Peyer's patch (tissue), 4 donors: Measurements from ENCODE around the gene SNIP1.

Experiments
- CTCF ChIP-seq, 6 experiments: fragments of 450-650 bp in 4 of 6; fragments of 200-600 bp in 2 of 6; sonication (generic) in 1 of 6; IDR thresholded peaks; one replicate each; pipeline ENCODE4 v1.5.1; 2017 to 2019; ENCODE audit warnings: antibody characterized with exemption in 6 of 6, mild to moderate bottlenecking in 3 of 6, moderate library complexity in 1 of 6
- POLR2A ChIP-seq, 2 donors: fragments of 450-650 bp; IDR thresholded peaks; one replicate each; pipeline ENCODE4 v1.5.1; 2017; ENCODE audit warnings: antibody characterized with exemption in 2 of 2, mild to moderate bottlenecking in 2 of 2, moderate library complexity in 2 of 2

GRCh38 chr1:37599940-37600339 lies 45.8 kb upstream of the SNIP1 start:
- TF ChIP-seq CTCF (IDR thresholded peaks at IDR 0.05), result no peak
- no peak for TF ChIP-seq POLR2A (IDR thresholded peaks at IDR 0.05)
